ENCODE measurements around the gene ECHS1. TPM values are rescaled to one million over a fixed set of nuclear protein-coding genes. Genes with fewer than 3 reads are reported as not detected.

ECHS1 gene
- total and polyA plus RNA-seq, 9 of the 15 experiments (the other 6 are each of a cell fraction or from before 2014, with no cell fraction given): 16.6 to 100 (median 68.1) TPM

DNA sequence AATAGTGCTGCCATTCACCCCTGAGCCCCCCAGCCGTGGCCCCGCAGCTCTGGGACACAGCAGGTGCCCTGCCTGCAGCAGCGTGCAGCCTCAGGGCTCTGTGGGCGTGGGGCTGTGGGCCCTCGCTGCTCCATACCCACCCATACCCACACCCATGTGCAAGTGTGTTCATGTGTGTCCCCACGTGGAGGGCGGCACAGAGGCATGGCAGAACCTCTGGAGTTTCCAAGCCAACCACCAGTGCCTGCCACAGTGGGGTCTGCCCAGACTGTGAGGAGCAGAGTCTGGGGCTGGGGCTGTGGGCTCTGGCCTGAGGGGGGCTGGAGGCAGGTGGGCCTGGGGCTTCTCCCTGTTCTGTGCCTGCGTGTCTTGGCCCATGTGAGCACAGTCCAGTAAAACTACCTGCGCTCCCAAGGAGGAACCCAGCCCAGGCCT, 23.6 kb downstream of the ECHS1 start (continued):
- TF ChIP-seq HNRNPH1 (optimal IDR thresholded peaks at IDR 0.05; ENCODE audit: low read depth, low read length) (no peak), ZNF445 (CRISPR knock-in tag; IDR thresholded peaks at IDR 0.05; ENCODE audit: low read depth) (no peak), YY1 (IDR thresholded peaks at IDR 0.05; ENCODE audit: borderline replicate concordance in 1 of 3, control insufficient read depth in 1 of 3, extremely low read depth in 1 of 3, insufficient read depth in 3 of 3, insufficient read length in 1 of 3, insufficient replicate concordance in 2 of 3, low read depth in 1 of 3, low read length in 2 of 3) (no peak), HOXB6 (CRISPR knock-in tag; IDR thresholded peaks at IDR 0.05; ENCODE audit: borderline replicate concordance) (no peak), MEF2D (tag; conservative IDR thresholded peaks at IDR 0.05; ENCODE audit: low read depth) (no peak), YBX1 (IDR thresholded peaks at IDR 0.05) (no peak), POLR3A (IDR thresholded peaks at IDR 0.05; ENCODE audit: borderline replicate concordance, extremely low read depth, insufficient read depth, insufficient read length) (no peak), MAFF (IDR thresholded peaks at IDR 0.05; ENCODE audit: low read length) (no peak)
- TF ChIP-seq, protein P1, sequence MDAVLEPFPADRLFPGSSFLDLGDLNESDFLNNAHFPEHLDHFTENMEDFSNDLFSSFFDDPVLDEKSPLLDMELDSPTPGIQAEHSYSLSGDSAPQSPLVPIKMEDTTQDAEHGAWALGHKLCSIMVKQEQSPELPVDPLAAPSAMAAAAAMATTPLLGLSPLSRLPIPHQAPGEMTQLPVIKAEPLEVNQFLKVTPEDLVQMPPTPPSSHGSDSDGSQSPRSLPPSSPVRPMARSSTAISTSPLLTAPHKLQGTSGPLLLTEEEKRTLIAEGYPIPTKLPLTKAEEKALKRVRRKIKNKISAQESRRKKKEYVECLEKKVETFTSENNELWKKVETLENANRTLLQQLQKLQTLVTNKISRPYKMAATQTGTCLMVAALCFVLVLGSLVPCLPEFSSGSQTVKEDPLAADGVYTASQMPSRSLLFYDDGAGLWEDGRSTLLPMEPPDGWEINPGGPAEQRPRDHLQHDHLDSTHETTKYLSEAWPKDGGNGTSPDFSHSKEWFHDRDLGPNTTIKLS (IDR thresholded peaks at IDR 0.05; ENCODE audit: borderline replicate concordance, low read depth): no peak
- TF ChIP-seq, protein P2, sequence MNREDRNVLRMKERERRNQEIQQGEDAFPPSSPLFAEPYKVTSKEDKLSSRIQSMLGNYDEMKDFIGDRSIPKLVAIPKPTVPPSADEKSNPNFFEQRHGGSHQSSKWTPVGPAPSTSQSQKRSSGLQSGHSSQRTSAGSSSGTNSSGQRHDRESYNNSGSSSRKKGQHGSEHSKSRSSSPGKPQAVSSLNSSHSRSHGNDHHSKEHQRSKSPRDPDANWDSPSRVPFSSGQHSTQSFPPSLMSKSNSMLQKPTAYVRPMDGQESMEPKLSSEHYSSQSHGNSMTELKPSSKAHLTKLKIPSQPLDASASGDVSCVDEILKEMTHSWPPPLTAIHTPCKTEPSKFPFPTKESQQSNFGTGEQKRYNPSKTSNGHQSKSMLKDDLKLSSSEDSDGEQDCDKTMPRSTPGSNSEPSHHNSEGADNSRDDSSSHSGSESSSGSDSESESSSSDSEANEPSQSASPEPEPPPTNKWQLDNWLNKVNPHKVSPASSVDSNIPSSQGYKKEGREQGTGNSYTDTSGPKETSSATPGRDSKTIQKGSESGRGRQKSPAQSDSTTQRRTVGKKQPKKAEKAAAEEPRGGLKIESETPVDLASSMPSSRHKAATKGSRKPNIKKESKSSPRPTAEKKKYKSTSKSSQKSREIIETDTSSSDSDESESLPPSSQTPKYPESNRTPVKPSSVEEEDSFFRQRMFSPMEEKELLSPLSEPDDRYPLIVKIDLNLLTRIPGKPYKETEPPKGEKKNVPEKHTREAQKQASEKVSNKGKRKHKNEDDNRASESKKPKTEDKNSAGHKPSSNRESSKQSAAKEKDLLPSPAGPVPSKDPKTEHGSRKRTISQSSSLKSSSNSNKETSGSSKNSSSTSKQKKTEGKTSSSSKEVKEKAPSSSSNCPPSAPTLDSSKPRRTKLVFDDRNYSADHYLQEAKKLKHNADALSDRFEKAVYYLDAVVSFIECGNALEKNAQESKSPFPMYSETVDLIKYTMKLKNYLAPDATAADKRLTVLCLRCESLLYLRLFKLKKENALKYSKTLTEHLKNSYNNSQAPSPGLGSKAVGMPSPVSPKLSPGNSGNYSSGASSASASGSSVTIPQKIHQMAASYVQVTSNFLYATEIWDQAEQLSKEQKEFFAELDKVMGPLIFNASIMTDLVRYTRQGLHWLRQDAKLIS (CRISPR knock-in tag; IDR thresholded peaks at IDR 0.05): no peak
- TF ChIP-seq, protein P3, sequence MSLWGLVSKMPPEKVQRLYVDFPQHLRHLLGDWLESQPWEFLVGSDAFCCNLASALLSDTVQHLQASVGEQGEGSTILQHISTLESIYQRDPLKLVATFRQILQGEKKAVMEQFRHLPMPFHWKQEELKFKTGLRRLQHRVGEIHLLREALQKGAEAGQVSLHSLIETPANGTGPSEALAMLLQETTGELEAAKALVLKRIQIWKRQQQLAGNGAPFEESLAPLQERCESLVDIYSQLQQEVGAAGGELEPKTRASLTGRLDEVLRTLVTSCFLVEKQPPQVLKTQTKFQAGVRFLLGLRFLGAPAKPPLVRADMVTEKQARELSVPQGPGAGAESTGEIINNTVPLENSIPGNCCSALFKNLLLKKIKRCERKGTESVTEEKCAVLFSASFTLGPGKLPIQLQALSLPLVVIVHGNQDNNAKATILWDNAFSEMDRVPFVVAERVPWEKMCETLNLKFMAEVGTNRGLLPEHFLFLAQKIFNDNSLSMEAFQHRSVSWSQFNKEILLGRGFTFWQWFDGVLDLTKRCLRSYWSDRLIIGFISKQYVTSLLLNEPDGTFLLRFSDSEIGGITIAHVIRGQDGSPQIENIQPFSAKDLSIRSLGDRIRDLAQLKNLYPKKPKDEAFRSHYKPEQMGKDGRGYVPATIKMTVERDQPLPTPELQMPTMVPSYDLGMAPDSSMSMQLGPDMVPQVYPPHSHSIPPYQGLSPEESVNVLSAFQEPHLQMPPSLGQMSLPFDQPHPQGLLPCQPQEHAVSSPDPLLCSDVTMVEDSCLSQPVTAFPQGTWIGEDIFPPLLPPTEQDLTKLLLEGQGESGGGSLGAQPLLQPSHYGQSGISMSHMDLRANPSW (CRISPR knock-in tag; IDR thresholded peaks at IDR 0.05): no peak
